HepG2 (cell line): ENCODE results near the gene SLC6A12. TPM values are rescaled to one million over a fixed set of nuclear protein-coding genes. Genes with fewer than 3 reads are reported as not detected.
A peak's percentile ranks its signal among the peaks of the same experiment; 100 is the strongest.

Source experiments
- ATAC-seq: fragments of 200-7000 bp; cut with Tn5 transposase; 3 replicates; pipeline ENCODE4 v1.9.1; 2020; ENCODE audit warnings: mild to moderate bottlenecking, moderate library complexity
- BruUV-seq: library from RNA; stranded (reverse); fragments of 400-500 nt; replicated peaks from 2 replicates; lab custom pipeline; 2021; lab: Mats Ljungman, UMichigan
- CTCF ChIA-PET: fragments of 300-600 bp; formaldehyde crosslinking; extraction: SDS; loops from one replicate; lab custom pipeline; 2021; ENCODE audit warnings: low total read pairs, inconsistent platforms, low intra/inter-chr PET ratio; lab: Yijun Ruan, JAX
- POLR2A ChIA-PET: fragments of 350-600 bp; sonication (Branson Sonifier 250); formaldehyde crosslinking; loops from one replicate; lab custom pipeline; 2020; ENCODE audit warnings: antibody characterized with exemption, inconsistent platforms; lab: Yijun Ruan, JAX
- DNase-seq: peaks from one replicate; pipeline ENCODE4 v3.0.0-alpha.2; 2015; ENCODE audit warnings: low spot score
- FAIRE-seq: peaks from 3 replicates; lab custom pipeline; 2011; peaks lifted over from hg19 to GRCh38; lab: Jason Lieb, UNC
- H2AFZ ChIP-seq: one replicate; pipeline ENCODE4 v1.6.1; 2011; ENCODE audit warnings: low read length, inconsistent platforms
- H3K27ac ChIP-seq: fragments of 300-600 bp; 3 replicates; pipeline ENCODE4 v1.8.0; 2011; ENCODE audit warnings: mixed run types, mild to moderate bottlenecking, mixed read lengths, low read length, inconsistent platforms; ENCODE audit not compliant: insufficient read depth; ENCODE audit errors: extremely low read length
- H3K27me3 ChIP-seq, 2 experiments: fragments of 200-600 bp in 1 of 2; 2 replicates in 1 of 2; 3 replicates in 1 of 2; pipeline versions ENCODE4 v1.6.0 to v1.8.0; 2011; ENCODE audit warnings: low read length in 2 of 2, mild to moderate bottlenecking in 2 of 2, moderate library complexity in 2 of 2, inconsistent platforms in 1 of 2; ENCODE audit not compliant: insufficient read depth in 2 of 2, control insufficient read depth in 1 of 2
- H3K36me3 ChIP-seq, 2 experiments: fragments of 200-600 bp in 1 of 2; replicated peaks in 1 of 2; 2 replicates in 1 of 2; 3 replicates in 1 of 2; pipeline versions ENCODE4 v1.5.1 to v1.8.0; 2011; ENCODE audit warnings: low read length in 2 of 2, inconsistent platforms in 1 of 2; ENCODE audit not compliant: insufficient read depth in 2 of 2, control insufficient read depth in 1 of 2
- H3K4me1 ChIP-seq: 2 replicates; pipeline ENCODE4 v1.5.1; 2012; ENCODE audit warnings: low read length, inconsistent platforms; ENCODE audit not compliant: insufficient read depth
- H3K4me2 ChIP-seq: 2 replicates; pipeline ENCODE4 v1.6.0; 2011; ENCODE audit warnings: low read depth, low read length, inconsistent platforms
- H3K4me3 ChIP-seq, 3 experiments: fragments of 200-600 bp in 1 of 3; sonication (generic), shearing (Covaris generic) in 1 of 3; replicated peaks in 1 of 3; 2 replicates each; pipeline ENCODE4 v1.5.1; 2011 to 2016; ENCODE audit warnings: low read length in 3 of 3, inconsistent platforms in 2 of 3, low read depth in 2 of 3, mild to moderate bottlenecking in 2 of 3, control low read depth in 1 of 3, mixed read lengths in 1 of 3; ENCODE audit not compliant: insufficient read depth in 1 of 3
- H3K79me2 ChIP-seq: one replicate; pipeline ENCODE4 v1.6.1; 2011; ENCODE audit warnings: low read length, inconsistent platforms; ENCODE audit not compliant: insufficient read depth
- H3K9ac ChIP-seq: 2 replicates; pipeline ENCODE4 v1.6.0; 2011; ENCODE audit warnings: mild to moderate bottlenecking, low read depth, low read length, inconsistent platforms; ENCODE audit not compliant: insufficient read depth
- H3K9me3 ChIP-seq: 2 replicates; pipeline ENCODE4 v1.5.1; 2012; ENCODE audit warnings: mild to moderate bottlenecking, low read length
- H4K20me1 ChIP-seq: 2 replicates; pipeline ENCODE4 v1.6.0; 2011; ENCODE audit warnings: inconsistent platforms, mild to moderate bottlenecking, low read length, moderate library complexity; ENCODE audit not compliant: insufficient read depth
- BORCS8-MEF2B ChIP-seq: sonication (generic); formaldehyde crosslinking; IDR thresholded peaks from 2 replicates; pipeline ENCODE4 v1.8.0; 2022; ENCODE audit warnings: mild to moderate bottlenecking, missing genetic modification reagents
- CREB1 ChIP-seq, 2 experiments: fragments of 450-650 bp in 1 of 2; IDR thresholded peaks; 2 replicates each; pipeline ENCODE4 v1.6.1; 2016 to 2017; ENCODE audit warnings: control low read depth in 1 of 2, mild to moderate bottlenecking in 1 of 2, missing compliant biosample characterization in 1 of 2, missing genetic modification characterization in 1 of 2
- HMGA1 ChIP-seq: sonication (generic); formaldehyde crosslinking; conservative IDR thresholded peaks from 2 replicates; pipeline ENCODE4 v1.4.0; 2020; ENCODE audit warnings: missing genetic modification reagents
- MIER2 ChIP-seq: IDR thresholded peaks from 2 replicates; pipeline ENCODE4 v1.6.1; 2016; ENCODE audit warnings: missing biosample characterization, missing genetic modification reagents
- PPARG ChIP-seq: conservative IDR thresholded peaks from 2 replicates; pipeline ENCODE4 v1.6.1; 2016; ENCODE audit warnings: missing biosample characterization, missing genetic modification reagents
- ZFP62 ChIP-seq: sonication (generic); formaldehyde crosslinking; IDR thresholded peaks from 2 replicates; pipeline ENCODE4 v1.4.0; 2020; ENCODE audit warnings: missing genetic modification reagents
- ZNF207 ChIP-seq: fragments of 450-650 bp; IDR thresholded peaks from 2 replicates; pipeline ENCODE4 v1.6.1; 2016; ENCODE audit warnings: antibody characterized with exemption, borderline replicate concordance
- ZNF616 ChIP-seq: sonication (generic); formaldehyde crosslinking; IDR thresholded peaks from 2 replicates; pipeline ENCODE4 v1.5.0; 2020; ENCODE audit warnings: low read depth, mild to moderate bottlenecking, missing genetic modification reagents
- WGBS: methylation state at CpG from one replicate; pipeline ENCODE4 v1.1.6; 2017; ENCODE audit warnings: low lambda C conversion rate; 5-methylcytosine and 5-hydroxymethylcytosine counted together
- in situ Hi-C: cut with HindIII; loops from 2 replicates; pipeline ENCODE4 v1.10.0; 2017; ENCODE audit warnings: low pct_unique_long_range_greater_than_20kb; ENCODE audit not compliant: extremely low pct_ligation_motif_present
- intact Hi-C: fragments of 100-400 bp; cut with micrococcal nuclease; formaldehyde crosslinking; loops from one replicate; pipeline ENCODE4 v1.10.0; 2022; ENCODE audit not compliant: unreplicated experiment
- polyA plus RNA-seq, 8 experiments: library from polyadenylated mRNA; depleted of rRNA in 3 of 8; stranded (reverse) in 7 of 8; unstranded in 1 of 8; fragments of >200 nt; fragmentation: Illumina TruSeq in 4 of 8; extraction: Trizol in 4 of 8; gene quantifications; 2 replicates each; pipeline versions ENCODE4 v1.2.1 to v1.2.3, GENCODE V29; 2011 to 2016; ENCODE audit warnings: low read depth in 4 of 8, missing spikeins in 1 of 8, mixed read lengths in 1 of 8; ENCODE audit not compliant: insufficient read depth in 1 of 8
- total RNA-seq, 5 experiments: library from RNA; depleted of rRNA; stranded (reverse); fragments of >200 nt; fragmentation: Illumina TruSeq; extraction: Trizol; gene quantifications; 2 replicates each; pipeline ENCODE4 v1.2.3, GENCODE V29; 2016; ENCODE audit warnings: low read depth in 1 of 5
- TF ChIP-seq, protein P1 (sequence below): sonication (generic); formaldehyde crosslinking; IDR thresholded peaks from 2 replicates; pipeline ENCODE4 v1.4.0; 2020; ENCODE audit warnings: missing genetic modification reagents
- TF ChIP-seq, protein P2 (sequence below): sonication (generic); formaldehyde crosslinking; IDR thresholded peaks from 2 replicates; pipeline ENCODE4 v1.4.0; 2020; ENCODE audit warnings: mild to moderate bottlenecking, missing genetic modification reagents

The SLC6A12 gene
- total and polyA plus RNA-seq, 2 of the 13 experiments (the other 11 are each of a cell fraction or from before 2014, with no cell fraction given) = 3.7 to 18.8 TPM

DNA sequence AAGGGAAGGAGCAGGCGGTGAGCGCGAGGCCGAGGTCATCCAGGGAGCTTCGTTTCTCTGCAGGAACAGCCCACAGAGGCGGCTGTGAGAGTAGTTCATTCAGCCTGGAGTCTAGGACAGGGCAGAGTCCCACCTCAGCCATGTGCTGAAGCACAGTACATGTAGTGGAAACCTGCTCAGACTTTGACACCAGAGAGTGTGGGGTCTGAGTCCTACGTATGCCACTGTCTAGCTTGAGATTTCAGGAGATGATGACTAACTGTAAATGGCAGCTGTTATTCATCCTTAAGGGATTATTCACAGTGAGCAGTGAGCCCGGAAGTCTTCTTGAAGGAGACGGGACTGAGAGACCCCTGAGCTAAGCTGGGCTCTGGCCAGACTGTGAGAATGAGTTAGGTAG is 49.6 kb upstream of the SLC6A12 start:
- BruUV-seq = no TSS peak
- no peaks in the 10 kb centered on the region; a peak in 1 of 5 replicates for H3K27me3 ChIP-seq
- no peak overlapping the region for H2AFZ ChIP-seq

More for the DNA sequence above, 49.6 kb upstream of the SLC6A12 start:
- no peaks in the 10 kb centered on the region for H4K20me1 ChIP-seq
- no peak overlapping the region for H3K4me3 ChIP-seq
- H3K4me2 ChIP-seq = no peak overlapping the region
- no peak for TF ChIP-seq MIER2 (CRISPR knock-in tag)
- no peak for TF ChIP-seq ZNF207
- TF ChIP-seq CREB1 (IDR thresholded peaks at IDR 0.05) = no peak
- no peak for TF ChIP-seq CREB1 (CRISPR knock-in tag; IDR thresholded peaks at IDR 0.05)
- no peak for TF ChIP-seq ZNF616 (CRISPR knock-in tag)
- no peak for TF ChIP-seq BORCS8-MEF2B (CRISPR knock-in tag)
- TF ChIP-seq, protein P1, sequence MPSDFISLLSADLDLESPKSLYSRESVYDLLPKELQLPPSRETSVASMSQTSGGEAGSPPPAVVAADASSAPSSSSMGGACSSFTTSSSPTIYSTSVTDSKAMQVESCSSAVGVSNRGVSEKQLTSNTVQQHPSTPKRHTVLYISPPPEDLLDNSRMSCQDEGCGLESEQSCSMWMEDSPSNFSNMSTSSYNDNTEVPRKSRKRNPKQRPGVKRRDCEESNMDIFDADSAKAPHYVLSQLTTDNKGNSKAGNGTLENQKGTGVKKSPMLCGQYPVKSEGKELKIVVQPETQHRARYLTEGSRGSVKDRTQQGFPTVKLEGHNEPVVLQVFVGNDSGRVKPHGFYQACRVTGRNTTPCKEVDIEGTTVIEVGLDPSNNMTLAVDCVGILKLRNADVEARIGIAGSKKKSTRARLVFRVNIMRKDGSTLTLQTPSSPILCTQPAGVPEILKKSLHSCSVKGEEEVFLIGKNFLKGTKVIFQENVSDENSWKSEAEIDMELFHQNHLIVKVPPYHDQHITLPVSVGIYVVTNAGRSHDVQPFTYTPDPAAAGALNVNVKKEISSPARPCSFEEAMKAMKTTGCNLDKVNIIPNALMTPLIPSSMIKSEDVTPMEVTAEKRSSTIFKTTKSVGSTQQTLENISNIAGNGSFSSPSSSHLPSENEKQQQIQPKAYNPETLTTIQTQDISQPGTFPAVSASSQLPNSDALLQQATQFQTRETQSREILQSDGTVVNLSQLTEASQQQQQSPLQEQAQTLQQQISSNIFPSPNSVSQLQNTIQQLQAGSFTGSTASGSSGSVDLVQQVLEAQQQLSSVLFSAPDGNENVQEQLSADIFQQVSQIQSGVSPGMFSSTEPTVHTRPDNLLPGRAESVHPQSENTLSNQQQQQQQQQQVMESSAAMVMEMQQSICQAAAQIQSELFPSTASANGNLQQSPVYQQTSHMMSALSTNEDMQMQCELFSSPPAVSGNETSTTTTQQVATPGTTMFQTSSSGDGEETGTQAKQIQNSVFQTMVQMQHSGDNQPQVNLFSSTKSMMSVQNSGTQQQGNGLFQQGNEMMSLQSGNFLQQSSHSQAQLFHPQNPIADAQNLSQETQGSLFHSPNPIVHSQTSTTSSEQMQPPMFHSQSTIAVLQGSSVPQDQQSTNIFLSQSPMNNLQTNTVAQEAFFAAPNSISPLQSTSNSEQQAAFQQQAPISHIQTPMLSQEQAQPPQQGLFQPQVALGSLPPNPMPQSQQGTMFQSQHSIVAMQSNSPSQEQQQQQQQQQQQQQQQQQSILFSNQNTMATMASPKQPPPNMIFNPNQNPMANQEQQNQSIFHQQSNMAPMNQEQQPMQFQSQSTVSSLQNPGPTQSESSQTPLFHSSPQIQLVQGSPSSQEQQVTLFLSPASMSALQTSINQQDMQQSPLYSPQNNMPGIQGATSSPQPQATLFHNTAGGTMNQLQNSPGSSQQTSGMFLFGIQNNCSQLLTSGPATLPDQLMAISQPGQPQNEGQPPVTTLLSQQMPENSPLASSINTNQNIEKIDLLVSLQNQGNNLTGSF = no peak
- no peak for TF ChIP-seq ZFP62 (CRISPR knock-in tag)
- TF ChIP-seq, protein P2, sequence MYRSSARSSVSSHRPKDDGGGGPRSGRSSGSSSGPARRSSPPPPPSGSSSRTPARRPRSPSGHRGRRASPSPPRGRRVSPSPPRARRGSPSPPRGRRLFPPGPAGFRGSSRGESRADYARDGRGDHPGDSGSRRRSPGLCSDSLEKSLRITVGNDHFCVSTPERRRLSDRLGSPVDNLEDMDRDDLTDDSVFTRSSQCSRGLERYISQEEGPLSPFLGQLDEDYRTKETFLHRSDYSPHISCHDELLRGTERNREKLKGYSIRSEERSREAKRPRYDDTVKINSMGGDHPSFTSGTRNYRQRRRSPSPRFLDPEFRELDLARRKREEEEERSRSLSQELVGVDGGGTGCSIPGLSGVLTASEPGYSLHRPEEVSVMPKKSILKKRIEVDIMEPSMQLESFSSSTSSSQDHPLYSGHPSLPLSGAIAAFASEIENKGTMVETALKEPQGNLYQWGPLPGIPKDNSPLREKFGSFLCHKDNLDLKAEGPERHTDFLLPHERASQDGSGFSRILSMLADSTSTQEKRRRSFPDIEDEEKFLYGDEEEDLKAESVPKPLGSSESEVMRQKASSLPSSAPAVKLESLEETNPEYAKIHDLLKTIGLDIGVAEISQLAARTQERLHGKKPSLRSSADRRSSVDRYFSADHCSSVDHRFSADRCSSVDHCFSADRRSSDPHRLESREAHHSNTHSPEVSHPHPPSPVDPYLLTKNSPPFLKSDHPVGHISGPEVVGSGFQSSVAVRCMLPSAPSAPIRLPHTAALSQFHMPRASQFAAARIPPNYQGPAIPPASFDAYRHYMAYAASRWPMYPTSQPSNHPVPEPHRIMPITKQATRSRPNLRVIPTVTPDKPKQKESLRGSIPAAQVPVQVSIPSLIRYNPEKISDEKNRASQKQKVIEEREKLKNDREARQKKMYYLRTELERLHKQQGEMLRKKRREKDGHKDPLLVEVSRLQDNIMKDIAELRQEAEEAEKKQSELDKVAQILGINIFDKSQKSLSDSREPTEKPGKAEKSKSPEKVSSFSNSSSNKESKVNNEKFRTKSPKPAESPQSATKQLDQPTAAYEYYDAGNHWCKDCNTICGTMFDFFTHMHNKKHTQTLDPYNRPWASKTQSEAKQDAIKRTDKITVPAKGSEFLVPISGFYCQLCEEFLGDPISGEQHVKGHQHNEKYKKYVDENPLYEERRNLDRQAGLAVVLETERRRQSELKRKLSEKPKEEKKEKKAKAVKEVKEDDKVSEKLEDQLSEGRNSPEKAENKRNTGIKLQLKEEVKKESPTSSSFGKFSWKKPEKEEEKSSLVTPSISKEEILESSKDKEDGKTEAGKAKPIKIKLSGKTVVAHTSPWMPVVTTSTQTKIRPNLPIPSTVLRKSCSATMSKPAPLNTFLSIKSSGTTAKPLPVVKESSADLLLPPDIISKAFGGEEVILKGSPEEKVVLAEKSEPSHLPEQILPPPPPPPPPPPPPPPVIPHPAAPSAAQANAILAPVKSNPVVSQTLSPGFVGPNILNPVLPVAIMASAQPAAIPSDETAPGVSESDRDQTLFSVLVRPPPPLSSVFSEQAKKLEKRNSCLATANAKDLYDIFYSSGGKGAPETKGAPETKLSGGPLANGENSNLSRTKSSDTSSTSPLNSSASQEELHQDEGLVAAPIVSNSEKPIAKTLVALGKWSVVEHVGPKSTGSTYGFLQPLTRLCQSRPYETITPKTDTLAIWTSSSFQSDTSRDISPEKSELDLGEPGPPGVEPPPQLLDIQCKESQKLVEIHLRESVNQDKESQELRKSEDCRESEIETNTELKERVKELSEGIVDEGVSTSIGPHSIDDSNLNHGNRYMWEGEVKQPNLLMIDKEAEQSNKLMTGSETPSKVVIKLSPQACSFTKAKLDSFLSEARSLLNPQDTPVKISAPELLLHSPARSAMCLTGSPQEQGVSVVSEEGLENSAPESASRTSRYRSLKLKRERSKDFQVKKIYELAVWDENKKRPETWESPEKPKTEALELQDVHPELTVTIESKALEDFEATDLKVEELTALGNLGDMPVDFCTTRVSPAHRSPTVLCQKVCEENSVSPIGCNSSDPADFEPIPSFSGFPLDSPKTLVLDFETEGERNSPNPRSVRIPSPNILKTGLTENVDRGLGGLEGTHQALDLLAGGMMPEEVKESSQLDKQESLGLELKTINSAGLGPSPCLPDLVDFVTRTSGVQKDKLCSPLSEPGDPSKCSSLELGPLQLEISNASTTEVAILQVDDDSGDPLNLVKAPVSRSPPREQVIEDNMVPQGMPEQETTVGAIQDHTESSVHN = no peak
- TF ChIP-seq PPARG (CRISPR knock-in tag) = no peak
- no peak for TF ChIP-seq HMGA1 (CRISPR knock-in tag)
- FAIRE-seq = no peak
- H3K4me1 ChIP-seq = peaks cover 15% of the 10 kb centered on the region
- H3K27ac ChIP-seq = no peak overlapping the region
- no peaks in the 10 kb centered on the region for H3K36me3 ChIP-seq
- ChIA-PET POLR2A (no interaction called here), CTCF (no interaction called here)
- no peak for DNase-seq
- peak; percentile 56 for ATAC-seq
- no peaks in the 10 kb centered on the region for H3K79me2 ChIP-seq
- WGBS = 73% methylated on average over 9 of the region's 9 CpGs
- in situ Hi-C loops = no loop called here
- H3K9ac ChIP-seq = no peak overlapping the region
- intact Hi-C loops = no loop called here
- H3K9me3 ChIP-seq = no peaks in the 10 kb centered on the region
